ENCODE data around the gene ATG10.

Gene ATG10

GRCh38 chr5:82167372-82167935 is 195.6 kb downstream of the ATG10 start:
- Histone ChIP-seq H3K9ac (ENCODE audit: low read depth in 1 of 2, low read length in 2 of 2) (no peak overlapping the region), H3K9me3 (ENCODE audit: control insufficient read depth in 2 of 2, low read length in 2 of 2) (no peaks in the 10 kb centered on the region), H3K27ac (ENCODE audit: low read depth in 2 of 2, low read length in 2 of 2) (no peak overlapping the region), H3K36me3 (ENCODE audit: control insufficient read depth in 2 of 2, insufficient read depth in 2 of 2, low read length in 2 of 2) (no peaks in the 10 kb centered on the region), H3K27me3 (ENCODE audit: control insufficient read depth in 2 of 2, insufficient read depth in 2 of 2, low read length in 2 of 2) (no peaks in the 10 kb centered on the region), H3K4me1 (ENCODE audit: control insufficient read depth in 2 of 2, insufficient read depth in 2 of 2, low read length in 2 of 2) (peaks cover 3 to 12% of the 10 kb centered on the region in 2 donors), H3K4me3 (ENCODE audit: low read length in 2 of 2) (no peak overlapping the region)

GRCh38 chr5:82168294-82168693 is 196.5 kb downstream of the ATG10 start:
- no peak overlapping the region for H3K27ac ChIP-seq (ENCODE audit: low read depth in 2 of 2, low read length in 2 of 2)
- H3K9ac ChIP-seq (ENCODE audit: low read depth in 1 of 2, low read length in 2 of 2) = no peak overlapping the region
- peaks cover 3 to 12% of the 10 kb centered on the region in 2 donors for H3K4me1 ChIP-seq (ENCODE audit: control insufficient read depth in 2 of 2, insufficient read depth in 2 of 2, low read length in 2 of 2)
- H3K27me3 ChIP-seq (ENCODE audit: control insufficient read depth in 2 of 2, insufficient read depth in 2 of 2, low read length in 2 of 2) = no peaks in the 10 kb centered on the region
- no peaks in the 10 kb centered on the region for H3K9me3 ChIP-seq (ENCODE audit: control insufficient read depth in 2 of 2, low read length in 2 of 2)
- H3K36me3 ChIP-seq (ENCODE audit: control insufficient read depth in 2 of 2, insufficient read depth in 2 of 2, low read length in 2 of 2) = no peaks in the 10 kb centered on the region
- H3K4me3 ChIP-seq (ENCODE audit: low read length in 2 of 2) = no peak overlapping the region

GRCh38 chr5:82169892-82170291 is 198.1 kb downstream of the ATG10 start:
- Histone ChIP-seq H3K4me3 (ENCODE audit: low read length in 2 of 2) (no peak overlapping the region), H3K27me3 (ENCODE audit: control insufficient read depth in 2 of 2, insufficient read depth in 2 of 2, low read length in 2 of 2) (no peaks in the 10 kb centered on the region), H3K9ac (ENCODE audit: low read depth in 1 of 2, low read length in 2 of 2) (no peak overlapping the region), H3K36me3 (ENCODE audit: control insufficient read depth in 2 of 2, insufficient read depth in 2 of 2, low read length in 2 of 2) (no peaks in the 10 kb centered on the region), H3K27ac (ENCODE audit: low read depth in 2 of 2, low read length in 2 of 2) (no peak overlapping the region), H3K9me3 (ENCODE audit: control insufficient read depth in 2 of 2, low read length in 2 of 2) (no peaks in the 10 kb centered on the region), H3K4me1 (ENCODE audit: control insufficient read depth in 2 of 2, insufficient read depth in 2 of 2, low read length in 2 of 2) (peaks cover 3 to 7% of the 10 kb centered on the region in 2 donors)

- Histone ChIP-seq H3K4me3 (ENCODE audit: low read length in 2 of 2) (no peak overlapping the region), H3K27me3 (ENCODE audit: control insufficient read depth in 2 of 2, insufficient read depth in 2 of 2, low read length in 2 of 2) (no peaks in the 10 kb centered on the region), H3K4me1 (ENCODE audit: control insufficient read depth in 2 of 2, insufficient read depth in 2 of 2, low read length in 2 of 2) (no peaks in the 10 kb centered on the region), H3K36me3 (ENCODE audit: control insufficient read depth in 2 of 2, insufficient read depth in 2 of 2, low read length in 2 of 2) (no peaks in the 10 kb centered on the region), H3K9me3 (ENCODE audit: control insufficient read depth in 2 of 2, low read length in 2 of 2) (no peaks in the 10 kb centered on the region), H3K9ac (ENCODE audit: low read depth in 1 of 2, low read length in 2 of 2) (no peak overlapping the region), H3K27ac (ENCODE audit: low read depth in 2 of 2, low read length in 2 of 2) (no peak overlapping the region)
Observed at GRCh38 chr5:82174128-82174918, 202.5 kb downstream of the ATG10 start.

- H3K36me3 ChIP-seq (ENCODE audit: control insufficient read depth in 2 of 2, insufficient read depth in 2 of 2, low read length in 2 of 2) = peaks cover 0 to 1% of the 10 kb centered on the region in 2 donors
- no peaks in the 10 kb centered on the region for H3K4me1 ChIP-seq (ENCODE audit: control insufficient read depth in 2 of 2, insufficient read depth in 2 of 2, low read length in 2 of 2)
- no peak overlapping the region for H3K9ac ChIP-seq (ENCODE audit: low read depth in 1 of 2, low read length in 2 of 2)
- no peak overlapping the region for H3K4me3 ChIP-seq (ENCODE audit: low read length in 2 of 2)
- no peaks in the 10 kb centered on the region for H3K27me3 ChIP-seq (ENCODE audit: control insufficient read depth in 2 of 2, insufficient read depth in 2 of 2, low read length in 2 of 2)
- H3K27ac ChIP-seq (ENCODE audit: low read depth in 2 of 2, low read length in 2 of 2) = no peak overlapping the region
- H3K9me3 ChIP-seq (ENCODE audit: control insufficient read depth in 2 of 2, low read length in 2 of 2) = no peaks in the 10 kb centered on the region
Observed at GRCh38 chr5:82174919-82175219, 203.0 kb downstream of the ATG10 start.

GRCh38 chr5:82176115-82176814 is 204.4 kb downstream of the ATG10 start:
- Histone ChIP-seq H3K4me3 (ENCODE audit: low read length in 2 of 2) (no peak overlapping the region), H3K9ac (ENCODE audit: low read depth in 1 of 2, low read length in 2 of 2) (no peak overlapping the region), H3K27me3 (ENCODE audit: control insufficient read depth in 2 of 2, insufficient read depth in 2 of 2, low read length in 2 of 2) (no peaks in the 10 kb centered on the region), H3K27ac (ENCODE audit: low read depth in 2 of 2, low read length in 2 of 2) (no peak overlapping the region), H3K4me1 (ENCODE audit: control insufficient read depth in 2 of 2, insufficient read depth in 2 of 2, low read length in 2 of 2) (no peaks in the 10 kb centered on the region), H3K36me3 (ENCODE audit: control insufficient read depth in 2 of 2, insufficient read depth in 2 of 2, low read length in 2 of 2) (peaks cover 0 to 4% of the 10 kb centered on the region in 2 donors), H3K9me3 (ENCODE audit: control insufficient read depth in 2 of 2, low read length in 2 of 2) (no peaks in the 10 kb centered on the region)

- Histone ChIP-seq H3K4me1 (ENCODE audit: control insufficient read depth in 2 of 2, insufficient read depth in 2 of 2, low read length in 2 of 2) (no peaks in the 10 kb centered on the region), H3K36me3 (ENCODE audit: control insufficient read depth in 2 of 2, insufficient read depth in 2 of 2, low read length in 2 of 2) (peaks cover 0 to 4% of the 10 kb centered on the region in 2 donors), H3K9ac (ENCODE audit: low read depth in 1 of 2, low read length in 2 of 2) (no peak overlapping the region), H3K27me3 (ENCODE audit: control insufficient read depth in 2 of 2, insufficient read depth in 2 of 2, low read length in 2 of 2) (no peaks in the 10 kb centered on the region), H3K9me3 (ENCODE audit: control insufficient read depth in 2 of 2, low read length in 2 of 2) (no peaks in the 10 kb centered on the region), H3K4me3 (ENCODE audit: low read length in 2 of 2) (no peak overlapping the region), H3K27ac (ENCODE audit: low read depth in 2 of 2, low read length in 2 of 2) (no peak overlapping the region)
Observed at GRCh38 chr5:82178378-82178777, 206.6 kb downstream of the ATG10 start.

- Histone ChIP-seq H3K4me1 (ENCODE audit: control insufficient read depth in 2 of 2, insufficient read depth in 2 of 2, low read length in 2 of 2) (no peaks in the 10 kb centered on the region), H3K9ac (ENCODE audit: low read depth in 1 of 2, low read length in 2 of 2) (no peak overlapping the region), H3K27me3 (ENCODE audit: control insufficient read depth in 2 of 2, insufficient read depth in 2 of 2, low read length in 2 of 2) (no peaks in the 10 kb centered on the region), H3K36me3 (ENCODE audit: control insufficient read depth in 2 of 2, insufficient read depth in 2 of 2, low read length in 2 of 2) (peaks cover 0 to 4% of the 10 kb centered on the region in 2 donors), H3K27ac (ENCODE audit: low read depth in 2 of 2, low read length in 2 of 2) (no peak overlapping the region), H3K9me3 (ENCODE audit: control insufficient read depth in 2 of 2, low read length in 2 of 2) (no peaks in the 10 kb centered on the region), H3K4me3 (ENCODE audit: low read length in 2 of 2) (no peak overlapping the region)
Observed at GRCh38 chr5:82182662-82183061, 210.8 kb downstream of the ATG10 start.

GRCh38 chr5:82183828-82184227 is 212.0 kb downstream of the ATG10 start:
- no peak overlapping the region for H3K9ac ChIP-seq (ENCODE audit: low read depth in 1 of 2, low read length in 2 of 2)
- H3K27ac ChIP-seq (ENCODE audit: low read depth in 2 of 2, low read length in 2 of 2) = no peak overlapping the region
- H3K36me3 ChIP-seq (ENCODE audit: control insufficient read depth in 2 of 2, insufficient read depth in 2 of 2, low read length in 2 of 2) = peaks cover 0 to 4% of the 10 kb centered on the region in 2 donors
- H3K9me3 ChIP-seq (ENCODE audit: control insufficient read depth in 2 of 2, low read length in 2 of 2) = no peaks in the 10 kb centered on the region
- no peaks in the 10 kb centered on the region for H3K4me1 ChIP-seq (ENCODE audit: control insufficient read depth in 2 of 2, insufficient read depth in 2 of 2, low read length in 2 of 2)
- no peak overlapping the region for H3K4me3 ChIP-seq (ENCODE audit: low read length in 2 of 2)
- no peaks in the 10 kb centered on the region for H3K27me3 ChIP-seq (ENCODE audit: control insufficient read depth in 2 of 2, insufficient read depth in 2 of 2, low read length in 2 of 2)

GRCh38 chr5:82185851-82186250 is 214.0 kb downstream of the ATG10 start:
- Histone ChIP-seq H3K9me3 (ENCODE audit: control insufficient read depth in 2 of 2, low read length in 2 of 2) (no peaks in the 10 kb centered on the region), H3K27me3 (ENCODE audit: control insufficient read depth in 2 of 2, insufficient read depth in 2 of 2, low read length in 2 of 2) (no peaks in the 10 kb centered on the region), H3K4me1 (ENCODE audit: control insufficient read depth in 2 of 2, insufficient read depth in 2 of 2, low read length in 2 of 2) (no peaks in the 10 kb centered on the region), H3K9ac (ENCODE audit: low read depth in 1 of 2, low read length in 2 of 2) (no peak overlapping the region), H3K4me3 (ENCODE audit: low read length in 2 of 2) (no peak overlapping the region), H3K27ac (ENCODE audit: low read depth in 2 of 2, low read length in 2 of 2) (no peak overlapping the region), H3K36me3 (ENCODE audit: control insufficient read depth in 2 of 2, insufficient read depth in 2 of 2, low read length in 2 of 2) (no peaks in the 10 kb centered on the region)

Data from mucosa of rectum (tissue), 2 donors.